H1 (cell line): ENCODE data around the gene ARSA. TPM values are rescaled to one million over a fixed set of nuclear protein-coding genes. Genes with fewer than 3 reads are reported as not detected.

Experiments used
- CTCF ChIA-PET: fragments of 300-600 bp; sonication (Branson Sonifier 250); formaldehyde crosslinking; loops from one replicate; lab custom pipeline; 2021; ENCODE audit not compliant: partially characterized antibody; lab: Charles Lee
- POLR2A ChIA-PET: fragments of 300-600 bp; sonication (Branson Sonifier 250); formaldehyde crosslinking; loops from one replicate; lab custom pipeline; 2021; ENCODE audit warnings: inconsistent platforms; ENCODE audit not compliant: partially characterized antibody; lab: Charles Lee
- DNase-seq, 2 experiments: peaks; one replicate each; pipeline versions ENCODE4 v3.0.0 to v3.0.0-alpha.2; 2010 to 2022; ENCODE audit warnings: low spot score in 2 of 2, low read depth in 1 of 2, mixed read lengths in 1 of 2
- FAIRE-seq: peaks from 2 replicates; lab custom pipeline; 2011; peaks lifted over from hg19 to GRCh38; lab: Jason Lieb, UNC
- H2AFZ ChIP-seq: 2 replicates; pipeline ENCODE4 v1.8.1; 2012; ENCODE audit warnings: low read length, inconsistent platforms
- H2AK5ac ChIP-seq: 2 replicates; pipeline ENCODE4 v1.6.1; 2013; ENCODE audit warnings: low read depth, low read length
- H2BK120ac ChIP-seq: replicated peaks from 2 replicates; pipeline ENCODE3; 2013; ENCODE audit warnings: low read depth, low read length, inconsistent platforms
- H2BK12ac ChIP-seq: 2 replicates; pipeline ENCODE4 v1.6.1; 2013; ENCODE audit warnings: low read depth, low read length
- H2BK15ac ChIP-seq: 2 replicates; pipeline ENCODE4 v1.6.1; 2013; ENCODE audit warnings: low read length
- H2BK20ac ChIP-seq: 2 replicates; pipeline ENCODE4 v1.6.1; 2013; ENCODE audit warnings: low read length
- H2BK5ac ChIP-seq: 2 replicates; pipeline ENCODE4 v1.6.1; 2013; ENCODE audit warnings: low read depth, low read length
- H3K14ac ChIP-seq: 2 replicates; pipeline ENCODE4 v1.6.1; 2013; ENCODE audit warnings: inconsistent platforms; ENCODE audit not compliant: insufficient read length
- H3K18ac ChIP-seq: 2 replicates; pipeline ENCODE4 v1.6.1; 2013; ENCODE audit warnings: low read length; ENCODE audit errors: extremely low read depth
- H3K23ac ChIP-seq: 2 replicates; pipeline ENCODE4 v1.6.1; 2013; ENCODE audit warnings: inconsistent platforms; ENCODE audit not compliant: insufficient read length
- H3K23me2 ChIP-seq: 2 replicates; pipeline ENCODE4 v1.6.1; 2013; ENCODE audit warnings: low read depth, low read length
- H3K27ac ChIP-seq: 2 replicates; pipeline ENCODE4 v1.6.1; 2011; ENCODE audit warnings: low read depth, low read length, inconsistent platforms
- H3K27me3 ChIP-seq, 4 experiments: replicated peaks in 1 of 4; 1 replicate in 1 of 4; 2 replicates in 3 of 4; pipeline versions ENCODE4 v1.6.1 to v1.8.1; 2011 to 2013; ENCODE audit warnings: low read length in 3 of 4, mild to moderate bottlenecking in 3 of 4, inconsistent platforms in 2 of 4, mixed read lengths in 2 of 4, moderate library complexity in 1 of 4; ENCODE audit not compliant: control insufficient read depth in 3 of 4, insufficient read depth in 3 of 4; ENCODE audit errors: extremely low read depth in 1 of 4
- H3K36me3 ChIP-seq, 4 experiments: 2 replicates each; pipeline versions ENCODE4 v1.6.1 to v1.8.1; 2011 to 2013; ENCODE audit warnings: mild to moderate bottlenecking in 4 of 4, low read length in 3 of 4, moderate library complexity in 2 of 4, control low read depth in 1 of 4, inconsistent platforms in 1 of 4; ENCODE audit not compliant: insufficient read depth in 4 of 4, control insufficient read depth in 2 of 4
- H3K4ac ChIP-seq: replicated peaks from 2 replicates; pipeline ENCODE3; 2013; ENCODE audit warnings: low read length, low read depth, mixed read lengths, inconsistent platforms; ENCODE audit not compliant: insufficient read length
- H3K4me1 ChIP-seq, 4 experiments: replicated peaks in 1 of 4; 1 replicate in 1 of 4; 2 replicates in 3 of 4; pipeline versions ENCODE4 v1.6.1 to v1.8.1; 2011 to 2013; ENCODE audit warnings: low read length in 3 of 4, inconsistent platforms in 2 of 4, mixed read lengths in 1 of 4; ENCODE audit not compliant: insufficient read depth in 4 of 4, control insufficient read depth in 3 of 4
- H3K4me2 ChIP-seq, 2 experiments: 2 replicates each; pipeline versions ENCODE4 v1.6.1 to v1.8.1; 2011 to 2013; ENCODE audit warnings: low read depth in 2 of 2, low read length in 2 of 2, control low read depth in 1 of 2, inconsistent platforms in 1 of 2, mild to moderate bottlenecking in 1 of 2; ENCODE audit not compliant: insufficient read depth in 1 of 2
- H3K4me3 ChIP-seq, 4 experiments: fragments of 200-600, 300-600 bp in 1 of 4; sonication (generic), shearing (Covaris generic), sonication (Bioruptor Twin) in 1 of 4; 2 replicates each; pipeline versions ENCODE4 v1.5.1 to v1.8.1; 2011 to 2016; ENCODE audit warnings: low read length in 4 of 4, low read depth in 3 of 4, control low read depth in 2 of 4, inconsistent platforms in 2 of 4, mild to moderate bottlenecking in 2 of 4, mixed read lengths in 1 of 4, moderate library complexity in 1 of 4; ENCODE audit not compliant: insufficient read depth in 2 of 4; ENCODE audit errors: extremely low read depth in 1 of 4
- H3K56ac ChIP-seq: replicated peaks from 2 replicates; pipeline ENCODE3; 2013; ENCODE audit warnings: low read depth, mild to moderate bottlenecking, mixed read lengths, low read length, inconsistent platforms; ENCODE audit not compliant: insufficient read length
- H3K79me1 ChIP-seq: 2 replicates; pipeline ENCODE4 v1.6.1; 2013; ENCODE audit warnings: low read depth, low read length, control low read depth
- H3K79me2 ChIP-seq, 2 experiments: 2 replicates each; pipeline versions ENCODE4 v1.6.1 to v1.8.1; 2012 to 2013; ENCODE audit warnings: low read length in 2 of 2, mild to moderate bottlenecking in 2 of 2, inconsistent platforms in 1 of 2; ENCODE audit not compliant: insufficient read depth in 2 of 2, control insufficient read depth in 1 of 2
- H3K9ac ChIP-seq, 4 experiments: replicated peaks in 1 of 4; 1 replicate in 1 of 4; 2 replicates in 3 of 4; pipeline versions ENCODE4 v1.6.1 to v1.8.1; 2011 to 2013; ENCODE audit warnings: low read depth in 3 of 4, low read length in 3 of 4, control low read depth in 2 of 4, mild to moderate bottlenecking in 2 of 4, moderate library complexity in 2 of 4, inconsistent platforms in 1 of 4; ENCODE audit errors: extremely low read depth in 1 of 4
- H3K9me3 ChIP-seq, 2 experiments: 2 replicates each; pipeline versions ENCODE4 v1.6.1 to v1.8.1; 2012 to 2013; ENCODE audit warnings: mild to moderate bottlenecking in 2 of 2, moderate library complexity in 2 of 2, control low read depth in 1 of 2, inconsistent platforms in 1 of 2, low read depth in 1 of 2, low read length in 1 of 2, mixed read lengths in 1 of 2; ENCODE audit not compliant: insufficient read depth in 2 of 2
- H4K20me1 ChIP-seq, 2 experiments: replicated peaks in 1 of 2; 2 replicates each; pipeline versions ENCODE3 to v1.8.1; 2011 to 2013; ENCODE audit warnings: inconsistent platforms in 2 of 2, low read length in 2 of 2, mild to moderate bottlenecking in 1 of 2; ENCODE audit not compliant: insufficient read depth in 2 of 2, control insufficient read depth in 1 of 2
- H4K5ac ChIP-seq: 2 replicates; pipeline ENCODE4 v1.6.1; 2013; ENCODE audit warnings: low read length, low read depth, mixed read lengths, inconsistent platforms; ENCODE audit not compliant: insufficient read length
- H4K8ac ChIP-seq: 2 replicates; pipeline ENCODE4 v1.8.0; 2013; ENCODE audit warnings: mild to moderate bottlenecking, moderate library complexity, low read length, inconsistent platforms; ENCODE audit not compliant: insufficient read depth; ENCODE audit errors: extremely low read depth
- H4K91ac ChIP-seq: replicated peaks from 2 replicates; pipeline ENCODE3; 2013; ENCODE audit warnings: low read length, mixed read lengths, inconsistent platforms; ENCODE audit not compliant: insufficient read length
- EZH2 ChIP-seq: fragments of 200-600 bp; sonication (generic); IDR thresholded peaks from 2 replicates; pipeline ENCODE4 v1.7.1; 2012; ENCODE audit warnings: low read depth, mild to moderate bottlenecking, moderate library complexity, low read length, inconsistent platforms; ENCODE audit not compliant: severe bottlenecking
- WGBS, 2 experiments: shearing (Covaris generic) in 1 of 2; methylation state at CpG; one replicate each; pipeline versions ENCODE4 v1.1.6 to v1.1.7; 2013 to 2015; ENCODE audit warnings: low lambda C conversion rate in 2 of 2, mixed read lengths in 2 of 2, inconsistent platforms in 1 of 2, low coverage in 1 of 2, missing lambda C conversion rate in 1 of 2; ENCODE audit not compliant: insufficient replicate concordance in 2 of 2, insufficient coverage in 1 of 2, insufficient read length in 1 of 2; ENCODE audit errors: extremely low coverage in 1 of 2, missing lambda C conversion rate in 1 of 2; 5-methylcytosine and 5-hydroxymethylcytosine counted together
- polyA plus RNA-seq, 7 experiments: library from polyadenylated mRNA; depleted of rRNA in 3 of 7; stranded (reverse) in 5 of 7; unstranded in 2 of 7; fragments of >200 nt in 5 of 7; fragments of 200-250 nt in 2 of 7; gene quantifications; 1 replicate in 5 of 7; 2 replicates in 1 of 7; 4 replicates in 1 of 7; pipeline versions ENCODE4 v1.2.1 to v1.2.3, GENCODE V29; 2011 to 2013; ENCODE audit warnings: missing spikeins in 2 of 7, mixed read lengths in 2 of 7
- total RNA-seq: library from RNA; stranded (reverse); fragmentation: NEBNext Ultra II Directional; extraction: Animal tissue kit (Norgen Biotek cat#: 25700); gene quantifications from 2 replicates; pipeline ENCODE4 v1.2.1, GENCODE V29; 2021

The ARSA gene
- total and polyA plus RNA-seq, 2 of the 8 experiments (the other 6 are each of a cell fraction or from before 2014, with no cell fraction given): 9.8 to 10.1 TPM

DNA sequence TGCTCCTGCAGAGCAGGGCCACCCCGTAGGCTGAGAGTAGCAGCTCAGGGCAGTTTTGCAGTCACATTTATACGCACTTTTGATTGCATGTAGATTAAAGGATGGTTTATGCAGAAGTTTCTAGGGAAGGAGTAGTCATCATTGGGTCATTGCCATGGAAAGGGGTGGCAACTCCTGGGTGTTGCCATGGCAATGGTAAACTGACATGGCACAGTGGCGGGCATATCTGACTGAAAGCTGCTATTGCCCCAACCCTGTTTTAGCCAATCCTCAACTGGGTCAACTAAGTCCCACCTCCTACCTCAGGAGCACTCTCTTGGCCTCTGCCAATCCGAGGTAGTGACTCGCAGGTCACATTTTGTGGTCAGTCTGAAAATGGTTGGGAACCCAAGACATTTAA lies 2.4 kb upstream of the ARSA start:
- H2BK5ac ChIP-seq: no peak overlapping the region
- POLR2A ChIA-PET: interaction anchor here (1.9 kb wide), 1 partner anchor 11 kb away, joined by 8 read pairs; no protein-coding TSS in a partner anchor
- TF ChIP-seq EZH2: no peak
- TF ChIP-seq, all 59 proteins: peak for 0
- Histone ChIP-seq H3K56ac (no peak overlapping the region), H3K79me1 (peaks cover 4% of the 10 kb centered on the region), H2AK5ac (no peak overlapping the region), H2AFZ (no peak overlapping the region), H3K27ac (no peak overlapping the region), H2BK20ac (no peak overlapping the region), H3K4me1 (peaks cover 0 to 9% (median 5%) of the 10 kb centered on the region in 4 experiments; a peak in 5 of 7 replicates), H2BK12ac (no peak overlapping the region), H3K27me3 (peaks cover 0 to 10% (median 5%) of the 10 kb centered on the region in 4 experiments; a peak in 4 of 7 replicates), H4K91ac (no peak overlapping the region), H3K4me3 (no peak overlapping the region), H3K79me2 (no peaks in the 10 kb centered on the region), H3K9me3 (no peaks in the 10 kb centered on the region), H4K20me1 (peaks cover 0 to 10% of the 10 kb centered on the region in 2 experiments), H3K9ac (no peak overlapping the region), H2BK15ac (no peak overlapping the region), H2BK120ac (no peak overlapping the region), H3K4ac (no peak overlapping the region), H3K23ac (no peak overlapping the region), H3K18ac (no peak overlapping the region), H3K23me2 (peaks cover 11% of the 10 kb centered on the region; the same call in 1 of the 2 replicates), H3K4me2 (no peak overlapping the region), H4K5ac (no peak overlapping the region), H4K8ac (no peak overlapping the region), H3K36me3 (no peaks in the 10 kb centered on the region), H3K14ac (no peak overlapping the region)
- FAIRE-seq: no peak
- CTCF ChIA-PET: interaction anchor here (0.6 to 15.7 kb wide), 11 partner anchors 8 to 131 kb away, joined by 3 to 281 read pairs (median 3); no protein-coding TSS in a partner anchor
- no peak for DNase-seq
- 84% methylated on average over 5 of the region's 5 CpGs; no CpG with 5 or more reads in 1 of the 2 experiments for WGBS, 2 experiments
